Measurements from ENCODE around the gene EWSR1.

Gene EWSR1

GRCh38 chr22:29328055-29328454 is 60.0 kb downstream of the EWSR1 start (continued):
- no peak for TF ChIP-seq ZNF148 (tag by site-specific recombination; IDR thresholded peaks at IDR 0.05; ENCODE audit: borderline replicate concordance)

GRCh38 chr22:29328566-29329500 is 60.8 kb downstream of the EWSR1 start:
- CTCF ChIA-PET: interaction anchor here (2.3 kb wide), 1 partner anchor 11 kb away, joined by 7 read pairs; no protein-coding TSS in a partner anchor
- POLR2A ChIA-PET: no interaction called here
- TF ChIP-seq ZBTB1 (tag by site-specific recombination; IDR thresholded peaks at IDR 0.05) (no peak), SCRT1 (tag by site-specific recombination; IDR thresholded peaks at IDR 0.05; ENCODE audit: borderline replicate concordance) (no peak), EGR2 (tag by site-specific recombination; IDR thresholded peaks at IDR 0.05; ENCODE audit: low read depth) (peak; percentile 75), ZFHX2 (tag by site-specific recombination; conservative IDR thresholded peaks at IDR 0.05) (peak; percentile 62)

GRCh38 chr22:29329581-29329980 is 61.5 kb downstream of the EWSR1 start:
- ChIA-PET POLR2A (no interaction called here), CTCF (interaction anchor here (0.5 kb wide), 1 partner anchor 14 kb away, joined by 4 read pairs; no protein-coding TSS in a partner anchor)
- Histone ChIP-seq H3K36me3 (ENCODE audit: control insufficient read depth in 2 of 2, insufficient read depth in 1 of 2, low read length in 2 of 2) (peaks cover 0 to 88% of the 10 kb centered on the region in 2 experiments; a peak in 2 of 3 replicates), H3K4me3 (ENCODE audit: low read depth, low read length) (no peak overlapping the region), H3K9me3 (ENCODE audit: control insufficient read depth, insufficient read depth, low read depth, low read length) (no peaks in the 10 kb centered on the region), H3K27ac (ENCODE audit: extremely low read depth, low read depth, low read length) (no peak overlapping the region), H3K4me1 (ENCODE audit: control insufficient read depth, insufficient read depth, low read length) (no peaks in the 10 kb centered on the region)
- 0 out of 2 replicates have a peak, but pooled peaks have one; percentile 12 for TF ChIP-seq GLIS2 (tag by site-specific recombination; IDR thresholded peaks at IDR 0.05)
- TF ChIP-seq ZNF148 (tag by site-specific recombination; IDR thresholded peaks at IDR 0.05; ENCODE audit: borderline replicate concordance): no peak

More at GRCh38 chr22:29328566-29329500, 60.8 kb downstream of the EWSR1 start:
- Histone ChIP-seq H3K4me3 (ENCODE audit: low read depth, low read length) (no peak overlapping the region), H3K4me1 (ENCODE audit: control insufficient read depth, insufficient read depth, low read length) (no peaks in the 10 kb centered on the region), H3K9me3 (ENCODE audit: control insufficient read depth, insufficient read depth, low read depth, low read length) (no peaks in the 10 kb centered on the region), H3K27ac (ENCODE audit: extremely low read depth, low read depth, low read length) (no peak overlapping the region), H3K36me3 (ENCODE audit: control insufficient read depth in 2 of 2, insufficient read depth in 1 of 2, low read length in 2 of 2) (peaks cover 0 to 81% of the 10 kb centered on the region in 2 experiments; a peak in 2 of 3 replicates)

GRCh38 chr22:29330291-29330690 is 62.2 kb downstream of the EWSR1 start:
- ChIA-PET CTCF (no interaction called here), POLR2A (no interaction called here)
- H3K36me3 ChIP-seq (ENCODE audit: control insufficient read depth in 2 of 2, insufficient read depth in 1 of 2, low read length in 2 of 2): peaks cover 0 to 95% of the 10 kb centered on the region in 2 experiments; a peak in 2 of 3 replicates
- H3K27ac ChIP-seq (ENCODE audit: extremely low read depth, low read depth, low read length): 0 out of 2 replicates have a peak overlapping the region, but pooled peaks have one; percentile 16
- H3K4me1 ChIP-seq (ENCODE audit: control insufficient read depth, insufficient read depth, low read length): no peaks in the 10 kb centered on the region
- no peak overlapping the region for H3K4me3 ChIP-seq (ENCODE audit: low read depth, low read length)
- no peaks in the 10 kb centered on the region for H3K9me3 ChIP-seq (ENCODE audit: control insufficient read depth, insufficient read depth, low read depth, low read length)
- TF ChIP-seq ZNF362 (tag by site-specific recombination; IDR thresholded peaks at IDR 0.05) (no peak), PRDM2 (tag by site-specific recombination; IDR thresholded peaks at IDR 0.05; ENCODE audit: borderline replicate concordance) (no peak), ZNF221 (tag by site-specific recombination; IDR thresholded peaks at IDR 0.05; ENCODE audit: borderline replicate concordance) (no peak), ZNF585B (tag by site-specific recombination; IDR thresholded peaks at IDR 0.05) (no peak), ZNF302 (tag by site-specific recombination; IDR thresholded peaks at IDR 0.05; ENCODE audit: low read depth) (no peak), ZNF354C (tag by site-specific recombination; IDR thresholded peaks at IDR 0.05; ENCODE audit: borderline replicate concordance, low read depth) (no peak)

Measured in HEK293 (cell line).